Ishikawa (cell line): ENCODE results near the gene GLP1R.

Experiments used
- CEBPB ChIP-seq: IDR thresholded peaks from 2 replicates; pipeline ENCODE4 v1.6.1; 2012
- EGR1 ChIP-seq: IDR thresholded peaks from 2 replicates; pipeline ENCODE4 v1.6.1; 2012
- FOXM1 ChIP-seq: IDR thresholded peaks from 2 replicates; pipeline ENCODE4 v1.6.1; 2012; ENCODE audit warnings: low read depth, borderline replicate concordance
- NFIC ChIP-seq: IDR thresholded peaks from 2 replicates; pipeline ENCODE4 v1.6.1; 2012
- RAD21 ChIP-seq: IDR thresholded peaks from 2 replicates; pipeline ENCODE4 v1.6.1; 2012; ENCODE audit warnings: low read depth
- REST ChIP-seq: IDR thresholded peaks from 2 replicates; pipeline ENCODE4 v1.6.1; 2012; ENCODE audit warnings: low read depth, mild to moderate bottlenecking
- TAF1 ChIP-seq: IDR thresholded peaks from 2 replicates; pipeline ENCODE4 v1.6.1; 2012; ENCODE audit warnings: low read depth, mild to moderate bottlenecking
- TCF12 ChIP-seq: IDR thresholded peaks from 2 replicates; pipeline ENCODE4 v1.6.1; 2012; ENCODE audit warnings: low read depth
- YY1 ChIP-seq: IDR thresholded peaks from 2 replicates; pipeline ENCODE4 v1.6.1; 2012; ENCODE audit warnings: low read depth
- ZBTB7A ChIP-seq: IDR thresholded peaks from 2 replicates; pipeline ENCODE4 v1.6.1; 2012; ENCODE audit warnings: low read depth
- TF ChIP-seq, protein P1 (sequence below): IDR thresholded peaks from 2 replicates; pipeline ENCODE4 v1.6.1; 2012
- TF ChIP-seq, protein P2 (sequence below): IDR thresholded peaks from 2 replicates; pipeline ENCODE4 v1.6.1; 2012

GRCh38 chr6:39079197-39080125, 30.9 kb downstream of the GLP1R start:
- TF ChIP-seq TCF12 = no peak
- TF ChIP-seq NFIC = no peak
- no peak for TF ChIP-seq TAF1
- TF ChIP-seq CEBPB = no peak
- TF ChIP-seq ZBTB7A = no peak
- TF ChIP-seq, protein P1, sequence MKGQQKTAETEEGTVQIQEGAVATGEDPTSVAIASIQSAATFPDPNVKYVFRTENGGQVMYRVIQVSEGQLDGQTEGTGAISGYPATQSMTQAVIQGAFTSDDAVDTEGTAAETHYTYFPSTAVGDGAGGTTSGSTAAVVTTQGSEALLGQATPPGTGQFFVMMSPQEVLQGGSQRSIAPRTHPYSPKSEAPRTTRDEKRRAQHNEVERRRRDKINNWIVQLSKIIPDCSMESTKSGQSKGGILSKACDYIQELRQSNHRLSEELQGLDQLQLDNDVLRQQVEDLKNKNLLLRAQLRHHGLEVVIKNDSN = no peak
- TF ChIP-seq, protein P2, sequence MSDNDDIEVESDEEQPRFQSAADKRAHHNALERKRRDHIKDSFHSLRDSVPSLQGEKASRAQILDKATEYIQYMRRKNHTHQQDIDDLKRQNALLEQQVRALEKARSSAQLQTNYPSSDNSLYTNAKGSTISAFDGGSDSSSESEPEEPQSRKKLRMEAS = no peak
- TF ChIP-seq EGR1 = no peak
- TF ChIP-seq YY1 = no peak
- TF ChIP-seq RAD21 = no peak
- TF ChIP-seq FOXM1 = no peak
- no peak for TF ChIP-seq REST
